Duodenal mucosa (tissue), 2 donors: Measurements from ENCODE around the gene ZNF426.
A peak's percentile ranks its signal among the peaks of the same experiment; 100 is the strongest.
"Not testable (repeated sequence)": the region's sequence is repeated elsewhere in the genome, so short reads cannot be mapped to it uniquely, and the experiment has no call there.

Experiments
- H3K27ac ChIP-seq: one replicate; pipeline ENCODE4 v1.7.0; 2013; ENCODE audit warnings: low read depth, low read length
- H3K27me3 ChIP-seq, 2 donors: one replicate each; pipeline ENCODE4 v1.7.0; 2013; ENCODE audit warnings: low read length in 2 of 2, control low read depth in 1 of 2; ENCODE audit not compliant: insufficient read depth in 2 of 2, control insufficient read depth in 1 of 2
- H3K36me3 ChIP-seq, 2 donors: one replicate each; pipeline ENCODE4 v1.7.0; 2013; ENCODE audit warnings: low read length in 2 of 2, control low read depth in 1 of 2; ENCODE audit not compliant: insufficient read depth in 2 of 2, control insufficient read depth in 1 of 2
- H3K4me1 ChIP-seq, 2 donors: one replicate each; pipeline ENCODE4 v1.7.0; 2013; ENCODE audit warnings: low read length in 2 of 2, control low read depth in 1 of 2; ENCODE audit not compliant: insufficient read depth in 2 of 2, control insufficient read depth in 1 of 2
- H3K4me3 ChIP-seq, 2 donors: one replicate each; pipeline ENCODE4 v1.7.0; 2013; ENCODE audit warnings: low read length in 2 of 2, low read depth in 1 of 2
- H3K9ac ChIP-seq, 2 donors: one replicate each; pipeline ENCODE4 v1.7.0; 2013; ENCODE audit warnings: low read length in 2 of 2, low read depth in 1 of 2
- H3K9me3 ChIP-seq, 2 donors: one replicate each; pipeline ENCODE4 v1.7.0; 2013; ENCODE audit warnings: low read length in 2 of 2, control low read depth in 1 of 2; ENCODE audit not compliant: control insufficient read depth in 1 of 2

Gene ZNF426

DNA sequence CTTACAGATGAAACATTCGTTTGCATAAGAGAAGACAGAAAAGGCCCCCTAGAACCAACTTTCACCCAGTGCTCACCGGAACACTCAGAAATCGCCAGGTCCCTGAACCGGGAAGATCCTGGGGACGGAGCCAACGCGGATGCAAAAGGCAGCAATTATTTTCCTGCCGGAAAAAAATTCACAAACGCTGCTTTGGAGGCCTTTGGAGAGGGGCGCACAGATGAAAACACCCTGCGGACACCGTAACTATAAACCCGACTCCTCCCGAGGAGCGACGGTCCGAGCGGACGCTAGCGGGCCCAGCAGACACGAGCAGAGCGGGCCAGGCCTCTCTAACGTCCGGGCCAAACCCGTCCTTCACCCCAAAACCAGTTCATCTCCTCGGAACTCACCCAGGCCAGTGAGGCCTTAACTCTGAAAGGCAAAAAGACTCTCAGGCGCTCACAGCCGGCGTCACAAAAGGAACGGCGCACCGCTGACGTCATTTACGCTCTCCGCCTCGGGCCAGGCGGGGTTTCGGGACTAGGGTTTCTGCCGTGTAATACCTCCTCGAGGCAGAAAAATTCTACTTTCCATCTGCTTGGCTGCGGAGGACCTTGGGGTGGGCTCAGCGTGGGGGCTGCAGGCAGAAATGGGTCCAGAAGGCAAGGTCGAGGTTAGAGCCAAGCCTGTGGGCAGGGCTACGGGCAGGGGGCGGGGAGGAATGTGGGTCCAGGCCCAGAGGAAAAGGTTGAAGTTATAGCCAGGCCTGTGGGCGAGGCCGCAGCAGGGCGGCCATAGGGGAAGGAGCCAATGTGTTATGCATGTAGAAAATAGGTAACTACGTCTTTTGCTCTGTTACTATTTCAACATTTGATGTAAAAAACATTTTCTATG is at the start of gene ZNF426:
TSS of gene ZNF426 (minus strand) at position 463 of the 876 bp plus-strand sequence. CDS start 2,413 bp downstream, outside the sequence.
- peaks cover 25 to 33% of the 10 kb centered on the region in 2 donors for H3K36me3 ChIP-seq
- peak within 1 kb of the TSS; percentile 94 for H3K9ac ChIP-seq
- H3K27me3 ChIP-seq, result no peaks in the 10 kb centered on the region
- peak within 1 kb of the TSS; percentile 78 for H3K27ac ChIP-seq
- peak within 1 kb of the TSS; percentile 89 to 97 for H3K4me3 ChIP-seq
- H3K4me1 ChIP-seq, result peaks cover 0 to 4% of the 10 kb centered on the region in 2 donors
- H3K9me3 ChIP-seq, result peaks cover 7 to 27% of the 10 kb centered on the region in 2 donors

- Histone ChIP-seq H3K9ac (no peak overlapping the region), H3K4me3 (no peak overlapping the region), H3K4me1 (peaks cover 0 to 3% of the 10 kb centered on the region in 2 donors), H3K9me3 (peaks cover 0 to 4% of the 10 kb centered on the region in 2 donors), H3K36me3 (no peaks in the 10 kb centered on the region), H3K27me3 (peaks cover 0 to 2% of the 10 kb centered on the region in 2 donors), H3K27ac (no peak overlapping the region)
Measured at GRCh38 chr19:9586764-9587163, 48.3 kb upstream of the ZNF426 start.

GRCh38 chr19:9584073-9584833 is 45.8 kb upstream of the ZNF426 start, which contains the start of gene ZNF121:
Gene ZNF121 (minus strand): TSS chr19:9584504. CDS start chr19:9568097, 16,407 bp downstream.
- peaks cover 0 to 2% of the 10 kb centered on the region in 2 donors for H3K27me3 ChIP-seq
- H3K9me3 ChIP-seq, result peaks cover 12 to 13% of the 10 kb centered on the region in 2 donors
- H3K9ac ChIP-seq, result peak within 1 kb of the TSS; percentile 82 to 95

GRCh38 chr19:9582081-9582725 is 43.8 kb upstream of the ZNF426 start:
- Histone ChIP-seq H3K36me3 (peaks cover 3 to 21% of the 10 kb centered on the region in 2 donors), H3K9me3 (peaks cover 24 to 26% of the 10 kb centered on the region in 2 donors)
- not testable (repeated sequence) for H3K4me3 ChIP-seq, H3K27ac ChIP-seq, H3K4me1 ChIP-seq, H3K27me3 ChIP-seq, H3K9ac ChIP-seq

More at GRCh38 chr19:9584073-9584833, 45.8 kb upstream of the ZNF426 start, which contains the start of gene ZNF121:
- peak within 1 kb of the TSS; percentile 76 for H3K27ac ChIP-seq
- peaks cover 3 to 15% of the 10 kb centered on the region in 2 donors for H3K36me3 ChIP-seq
- H3K4me3 ChIP-seq, result peak within 1 kb of the TSS; percentile 85 to 98
- H3K4me1 ChIP-seq, result peaks cover 0 to 3% of the 10 kb centered on the region in 2 donors

GRCh38 chr19:9580728-9581127 is 42.3 kb upstream of the ZNF426 start:
- H3K36me3 ChIP-seq, result peaks cover 3 to 25% of the 10 kb centered on the region in 2 donors
- H3K4me3 ChIP-seq, result no peak overlapping the region
- no peak overlapping the region for H3K27ac ChIP-seq
- peaks cover 34 to 39% of the 10 kb centered on the region in 2 donors for H3K9me3 ChIP-seq
- H3K27me3 ChIP-seq, result no peaks in the 10 kb centered on the region
- H3K4me1 ChIP-seq, result peaks cover 0 to 3% of the 10 kb centered on the region in 2 donors
- H3K9ac ChIP-seq, result no peak overlapping the region

DNA sequence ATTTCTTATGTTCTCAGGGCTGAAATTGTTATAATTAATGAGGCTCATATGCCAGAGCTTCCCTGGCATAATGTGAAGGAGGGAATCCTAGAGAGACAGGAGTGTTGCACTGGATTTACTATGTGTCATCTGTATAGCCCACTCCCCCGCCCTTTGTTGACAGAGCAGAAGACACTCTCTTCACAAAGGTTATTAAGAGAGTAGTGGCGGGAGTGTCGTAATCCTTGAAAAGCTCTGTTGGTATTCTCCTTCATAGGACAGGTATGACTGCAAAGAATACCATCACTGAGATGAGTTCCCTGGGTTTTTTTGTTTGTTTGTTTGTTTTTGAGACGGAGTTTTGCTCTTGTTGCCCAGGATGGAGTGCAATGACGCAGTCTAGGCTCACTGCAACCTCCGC is 31.8 kb upstream of the ZNF426 start:
- no peak overlapping the region for H3K9ac ChIP-seq
- no peak overlapping the region for H3K27ac ChIP-seq
- peaks cover 87 to 96% of the 10 kb centered on the region in 2 donors for H3K9me3 ChIP-seq
- no peaks in the 10 kb centered on the region for H3K27me3 ChIP-seq
- H3K4me1 ChIP-seq, result no peaks in the 10 kb centered on the region
- peaks cover 43 to 51% of the 10 kb centered on the region in 2 donors for H3K36me3 ChIP-seq
- H3K4me3 ChIP-seq, result peak overlapping the region; percentile 26 to 34

- no peak overlapping the region for H3K27ac ChIP-seq
- peaks cover 88 to 92% of the 10 kb centered on the region in 2 donors for H3K9me3 ChIP-seq
- no peak overlapping the region for H3K9ac ChIP-seq
- H3K4me1 ChIP-seq, result no peaks in the 10 kb centered on the region
- H3K27me3 ChIP-seq, result no peaks in the 10 kb centered on the region
- peak overlapping the region; percentile 7 to 13 for H3K4me3 ChIP-seq
- peaks cover 68% of the 10 kb centered on the region in 2 donors for H3K36me3 ChIP-seq
Measured at GRCh38 chr19:9566729-9567128, 28.3 kb upstream of the ZNF426 start.

- H3K4me1 ChIP-seq, result no peaks in the 10 kb centered on the region
- no peaks in the 10 kb centered on the region for H3K27me3 ChIP-seq
- peaks cover 83 to 92% of the 10 kb centered on the region in 2 donors for H3K9me3 ChIP-seq
- H3K27ac ChIP-seq, result no peak overlapping the region
- peak overlapping the region; percentile 7 to 13 for H3K4me3 ChIP-seq
- H3K36me3 ChIP-seq, result peaks cover 69 to 72% of the 10 kb centered on the region in 2 donors
- H3K9ac ChIP-seq, result no peak overlapping the region
Measured at GRCh38 chr19:9565900-9566705, 27.7 kb upstream of the ZNF426 start.
